Keratinocyte (primary cell): ENCODE data around the gene RIOK1. TPM values are rescaled to one million over a fixed set of nuclear protein-coding genes. Genes with fewer than 3 reads are reported as not detected.

Experiments used
- DNase-seq: peaks from one replicate; pipeline ENCODE4 v3.0.0-alpha.2; 2011; ENCODE audit warnings: low read depth, missing footprints, low spot score
- FAIRE-seq: peaks from 2 replicates; lab custom pipeline; 2011; peaks lifted over from hg19 to GRCh38; lab: Jason Lieb, UNC
- H2AFZ ChIP-seq: 2 replicates; pipeline ENCODE4 v1.6.0; 2012; ENCODE audit warnings: low read length, control low read depth, inconsistent platforms; ENCODE audit not compliant: control insufficient read depth
- H3K27ac ChIP-seq: 2 replicates; pipeline ENCODE4 v1.5.1; 2011; ENCODE audit warnings: low read length; ENCODE audit not compliant: control insufficient read depth, insufficient read depth
- H3K27me3 ChIP-seq: 3 replicates; pipeline ENCODE4 v1.6.0; 2011; ENCODE audit warnings: low read length; ENCODE audit not compliant: control insufficient read depth, insufficient read depth; ENCODE audit errors: extremely low read depth
- H3K36me3 ChIP-seq, 2 experiments: 2 replicates in 1 of 2; 3 replicates in 1 of 2; pipeline ENCODE4 v1.5.1; 2011; ENCODE audit warnings: low read length in 2 of 2, mild to moderate bottlenecking in 1 of 2; ENCODE audit not compliant: control insufficient read depth in 2 of 2, insufficient read depth in 2 of 2; ENCODE audit errors: extremely low read depth in 1 of 2
- H3K4me1 ChIP-seq: 3 replicates; pipeline ENCODE4 v1.5.1; 2011; ENCODE audit warnings: low read length; ENCODE audit not compliant: control insufficient read depth, insufficient read depth; ENCODE audit errors: extremely low read depth
- H3K4me2 ChIP-seq: 3 replicates; pipeline ENCODE4 v1.6.0; 2011; ENCODE audit warnings: low read depth, low read length; ENCODE audit not compliant: control insufficient read depth, insufficient read depth; ENCODE audit errors: extremely low read depth
- H3K4me3 ChIP-seq, 3 experiments: fragments of 200-600 bp in 1 of 3; sonication (generic) in 1 of 3; 2 replicates in 2 of 3; 3 replicates in 1 of 3; pipeline ENCODE4 v1.5.1; 2011 to 2016; ENCODE audit warnings: low read length in 3 of 3, mild to moderate bottlenecking in 3 of 3, control low read depth in 2 of 3, inconsistent platforms in 1 of 3, low read depth in 1 of 3, mixed read lengths in 1 of 3, mixed run types in 1 of 3, moderate library complexity in 1 of 3; ENCODE audit not compliant: control insufficient read depth in 2 of 3, insufficient read depth in 2 of 3; ENCODE audit errors: extremely low read depth in 1 of 3
- H3K79me2 ChIP-seq: 2 replicates; pipeline ENCODE4 v1.6.0; 2012; ENCODE audit warnings: low read length; ENCODE audit not compliant: control insufficient read depth, insufficient read depth
- H3K9ac ChIP-seq: 3 replicates; pipeline ENCODE4 v1.6.0; 2011; ENCODE audit warnings: low read length; ENCODE audit not compliant: control insufficient read depth, insufficient read depth; ENCODE audit errors: extremely low read depth
- H3K9me1 ChIP-seq: 3 replicates; pipeline ENCODE4 v1.6.0; 2011; ENCODE audit warnings: low read length; ENCODE audit not compliant: control insufficient read depth, insufficient read depth; ENCODE audit errors: extremely low read depth
- H3K9me3 ChIP-seq: 2 replicates; pipeline ENCODE4 v1.5.1; 2012; ENCODE audit warnings: low read depth, low read length; ENCODE audit not compliant: control insufficient read depth
- H4K20me1 ChIP-seq: 3 replicates; pipeline ENCODE4 v1.6.0; 2011; ENCODE audit warnings: low read length; ENCODE audit not compliant: control insufficient read depth, insufficient read depth; ENCODE audit errors: extremely low read depth
- CTCF ChIP-seq, 3 experiments: IDR thresholded peaks in 1 of 3; conservative IDR thresholded peaks in 1 of 3; optimal IDR thresholded peaks in 1 of 3; 2 replicates in 2 of 3; 3 replicates in 1 of 3; pipeline versions ENCODE3 to v1.5.1; 2011; ENCODE audit warnings: low read length in 3 of 3, mild to moderate bottlenecking in 3 of 3, moderate library complexity in 2 of 3, control low read depth in 1 of 3, inconsistent platforms in 1 of 3; ENCODE audit not compliant: insufficient read depth in 2 of 3; ENCODE audit errors: extremely low read depth in 1 of 3
- EZH2 ChIP-seq: IDR thresholded peaks from one replicate; pipeline ENCODE4 v1.6.1; 2012; ENCODE audit warnings: inconsistent platforms, mild to moderate bottlenecking, low read length, moderate library complexity
- dilution Hi-C: fragments of 300-500 bp; cut with MboI; formaldehyde crosslinking; loops from one replicate; pipeline ENCODE4 v1.7.0; 2020; ENCODE audit warnings: low sequenced_read_pairs; ENCODE audit not compliant: extremely low pct_ligation_motif_present
- polyA plus RNA-seq, 5 experiments: library from polyadenylated mRNA; depleted of rRNA in 3 of 5; stranded (reverse) in 3 of 5; stranded (forward) in 1 of 5; unstranded in 1 of 5; fragments of >200 nt; gene quantifications; 1 replicate in 1 of 5; 2 replicates in 3 of 5; 3 replicates in 1 of 5; pipeline versions ENCODE4 v1.2.1 to v1.2.3, GENCODE V29; 2011 to 2012; ENCODE audit warnings: missing spikeins in 2 of 5, low read depth in 1 of 5, low replicate concordance in 1 of 5

RIOK1 gene
- polyA plus RNA-seq, 1 donor (not counting 4 experiments of a cell fraction or from before 2014, with no cell fraction given), result 11.7 TPM

- no peak overlapping the region for H3K4me3 ChIP-seq
- H3K9me1 ChIP-seq, result no peaks in the 10 kb centered on the region
- no peak overlapping the region for H2AFZ ChIP-seq
- no peaks in the 10 kb centered on the region for H4K20me1 ChIP-seq
- H3K4me1 ChIP-seq, result peaks cover 4% of the 10 kb centered on the region
- H3K9ac ChIP-seq, result no peak overlapping the region
- FAIRE-seq (no peak), DNase-seq (no peak)
- H3K79me2 ChIP-seq, result no peaks in the 10 kb centered on the region
- dilution Hi-C loops, result no loop called here
- H3K27me3 ChIP-seq, result no peaks in the 10 kb centered on the region
- H3K4me2 ChIP-seq, result no peak overlapping the region
- H3K9me3 ChIP-seq, result no peaks in the 10 kb centered on the region
- TF ChIP-seq CTCF (optimal IDR thresholded peaks at IDR 0.05 in 1 of 3, IDR thresholded peaks at IDR 0.05 in 1 of 3, conservative IDR thresholded peaks at IDR 0.05 in 1 of 3; ENCODE audit: extremely low read depth in 1 of 3, insufficient read depth in 2 of 3, low read length in 3 of 3), result no peak
- TF ChIP-seq EZH2, result no peak
- H3K27ac ChIP-seq, result no peak overlapping the region
- no peaks in the 10 kb centered on the region for H3K36me3 ChIP-seq
Measured at GRCh38 chr6:7431674-7432390, 42.2 kb downstream of the RIOK1 start.

- Histone ChIP-seq H3K4me3 (no peak overlapping the region), H3K27ac (no peak overlapping the region), H3K79me2 (no peaks in the 10 kb centered on the region), H3K4me1 (peaks cover under 1% of the 10 kb centered on the region), H3K9me1 (no peaks in the 10 kb centered on the region), H3K4me2 (no peak overlapping the region), H4K20me1 (no peaks in the 10 kb centered on the region), H3K27me3 (no peaks in the 10 kb centered on the region), H2AFZ (no peak overlapping the region), H3K9ac (no peak overlapping the region), H3K9me3 (no peaks in the 10 kb centered on the region), H3K36me3 (no peaks in the 10 kb centered on the region)
- no peak for FAIRE-seq
- dilution Hi-C loops, result no loop called here
- no peak for TF ChIP-seq EZH2
- no peak for TF ChIP-seq CTCF (optimal IDR thresholded peaks at IDR 0.05 in 1 of 3, IDR thresholded peaks at IDR 0.05 in 1 of 3, conservative IDR thresholded peaks at IDR 0.05 in 1 of 3; ENCODE audit: extremely low read depth in 1 of 3, insufficient read depth in 2 of 3, low read length in 3 of 3)
- no peak for DNase-seq
Measured at GRCh38 chr6:7432391-7433120, 42.9 kb downstream of the RIOK1 start.
